ENCODE results near the gene GTF3C5.
"Not testable (repeated sequence)": the region's sequence is repeated elsewhere in the genome, so short reads cannot be mapped to it uniquely, and the experiment has no call there.

Gene GTF3C5

DNA sequence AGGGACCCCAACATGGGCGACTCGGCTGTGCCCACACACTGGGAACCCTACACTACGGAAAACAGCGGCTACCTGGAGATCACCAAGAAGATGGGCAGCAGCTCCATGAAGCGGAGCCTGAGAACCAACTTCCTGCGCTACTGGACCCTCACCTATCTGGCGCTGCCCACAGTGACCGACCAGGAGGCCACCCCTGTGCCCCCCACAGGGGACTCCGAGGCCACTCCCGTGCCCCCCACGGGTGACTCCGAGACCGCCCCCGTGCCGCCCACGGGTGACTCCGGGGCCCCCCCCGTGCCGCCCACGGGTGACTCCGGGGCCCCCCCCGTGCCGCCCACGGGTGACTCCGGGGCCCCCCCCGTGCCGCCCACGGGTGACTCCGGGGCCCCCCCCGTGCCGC lies 40.2 kb downstream of the GTF3C5 start:
- DNase-seq (ENCODE audit: low read depth) = not testable (repeated sequence)

DNA sequence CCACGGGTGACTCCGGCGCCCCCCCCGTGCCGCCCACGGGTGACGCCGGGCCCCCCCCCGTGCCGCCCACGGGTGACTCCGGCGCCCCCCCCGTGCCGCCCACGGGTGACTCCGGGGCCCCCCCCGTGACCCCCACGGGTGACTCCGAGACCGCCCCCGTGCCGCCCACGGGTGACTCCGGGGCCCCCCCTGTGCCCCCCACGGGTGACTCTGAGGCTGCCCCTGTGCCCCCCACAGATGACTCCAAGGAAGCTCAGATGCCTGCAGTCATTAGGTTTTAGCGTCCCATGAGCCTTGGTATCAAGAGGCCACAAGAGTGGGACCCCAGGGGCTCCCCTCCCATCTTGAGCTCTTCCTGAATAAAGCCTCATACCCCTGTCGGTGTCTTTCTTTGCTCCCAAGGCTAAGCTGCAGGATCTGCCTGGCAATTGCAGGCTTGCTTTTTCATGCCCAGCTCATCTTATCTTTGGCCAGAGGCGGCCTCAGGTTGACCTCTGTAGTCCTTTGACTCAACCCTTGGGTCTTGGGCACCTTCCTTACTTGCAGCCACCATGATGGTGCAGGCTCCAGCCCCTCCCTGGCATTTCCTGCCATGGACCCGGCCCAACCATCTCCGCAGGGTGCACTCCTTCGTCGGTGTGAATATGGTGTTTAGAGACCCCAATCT lies 40.8 kb downstream of the GTF3C5 start:
- DNase-seq (ENCODE audit: low read depth) = no peak

DNA sequence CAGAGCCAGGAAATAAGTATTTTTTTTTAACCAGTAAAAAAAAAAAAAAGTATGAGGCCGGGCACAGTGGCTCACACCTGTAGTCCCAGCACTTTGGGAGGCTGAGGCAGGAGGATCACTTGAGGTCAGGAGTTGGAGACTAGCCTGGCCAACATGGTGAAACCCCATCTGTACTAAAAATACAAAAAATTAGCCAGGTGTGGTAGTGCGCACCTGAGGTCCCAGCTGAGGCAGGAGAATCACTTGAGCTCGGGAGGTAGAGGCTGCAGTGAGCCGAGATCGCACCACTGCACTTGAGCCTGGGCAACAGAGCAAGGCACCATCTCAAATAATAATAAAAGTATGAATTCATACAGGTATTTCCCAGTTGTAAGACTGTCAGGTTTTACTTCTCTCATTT lies 41.4 kb downstream of the GTF3C5 start:
- not testable (repeated sequence) for DNase-seq (ENCODE audit: low read depth)

DNA sequence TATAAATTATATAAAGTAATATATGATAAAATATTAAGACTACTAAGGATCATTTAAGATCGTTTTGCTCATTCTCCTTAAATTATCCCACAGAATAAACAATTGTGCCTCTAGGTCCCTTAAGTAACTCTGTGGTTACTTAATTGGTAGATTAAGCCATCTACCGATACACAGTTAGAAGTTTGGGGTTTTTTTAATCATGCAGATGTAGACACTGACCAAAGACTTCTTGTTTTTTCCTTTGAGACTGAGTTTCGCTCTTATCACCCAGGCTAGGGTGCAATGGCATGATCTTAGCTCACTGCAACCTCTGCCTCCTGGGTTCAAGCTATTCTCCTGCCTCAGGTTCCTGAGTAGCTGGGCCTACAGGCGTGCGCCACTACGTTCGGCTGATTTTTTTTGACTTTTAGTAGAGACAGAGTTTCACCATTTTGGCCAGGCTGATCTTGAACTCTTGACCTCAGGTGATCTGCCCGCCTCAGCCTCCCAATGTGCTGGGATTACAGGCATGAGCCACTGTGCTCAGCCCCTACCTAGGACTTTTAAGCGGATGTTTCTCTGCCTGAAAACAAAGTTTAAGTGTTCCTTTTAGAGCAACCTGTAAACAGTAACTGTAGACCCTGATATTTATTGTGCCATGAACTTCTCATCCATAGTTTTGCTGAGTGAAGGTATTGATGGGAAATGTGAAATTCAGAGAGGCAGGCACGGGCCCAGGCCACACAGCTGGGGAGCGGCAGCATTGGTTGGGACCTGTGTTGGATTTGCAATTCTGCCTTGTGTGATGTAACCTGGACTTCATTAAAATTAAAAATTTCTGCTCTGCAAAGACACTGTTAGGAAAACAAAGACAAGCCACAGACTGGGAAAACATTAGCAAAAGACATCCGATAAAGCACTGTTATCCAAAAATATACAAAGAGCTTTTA lies 42.6 kb downstream of the GTF3C5 start:
- DNase-seq (ENCODE audit: low read depth) = no peak

DNA sequence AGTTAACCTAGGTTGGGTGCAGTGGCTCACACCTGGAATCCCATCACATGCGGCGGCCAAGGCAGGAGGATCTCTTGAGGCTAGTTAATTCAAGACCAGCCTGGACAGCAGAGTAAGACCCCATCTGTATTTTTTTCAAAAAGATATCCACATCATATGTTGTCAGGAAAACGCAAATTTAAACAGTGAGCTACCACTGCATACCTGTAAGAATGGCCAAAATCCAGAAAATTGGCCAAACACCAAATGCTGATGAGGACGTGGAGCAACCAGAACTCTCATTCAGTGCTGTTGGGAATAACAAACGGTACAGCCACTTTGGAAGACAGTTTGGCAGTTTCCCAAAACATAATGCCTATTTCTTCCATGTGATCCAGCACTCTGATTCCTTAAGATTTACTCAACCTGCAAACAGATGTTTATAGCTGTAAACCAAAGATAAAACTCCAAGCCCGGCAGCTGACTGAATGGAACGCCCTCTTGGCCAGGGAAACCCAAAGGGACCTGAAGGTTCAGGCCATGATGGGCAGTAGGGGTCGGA lies 43.4 kb downstream of the GTF3C5 start:
- no peak for DNase-seq (ENCODE audit: low read depth)

DNA sequence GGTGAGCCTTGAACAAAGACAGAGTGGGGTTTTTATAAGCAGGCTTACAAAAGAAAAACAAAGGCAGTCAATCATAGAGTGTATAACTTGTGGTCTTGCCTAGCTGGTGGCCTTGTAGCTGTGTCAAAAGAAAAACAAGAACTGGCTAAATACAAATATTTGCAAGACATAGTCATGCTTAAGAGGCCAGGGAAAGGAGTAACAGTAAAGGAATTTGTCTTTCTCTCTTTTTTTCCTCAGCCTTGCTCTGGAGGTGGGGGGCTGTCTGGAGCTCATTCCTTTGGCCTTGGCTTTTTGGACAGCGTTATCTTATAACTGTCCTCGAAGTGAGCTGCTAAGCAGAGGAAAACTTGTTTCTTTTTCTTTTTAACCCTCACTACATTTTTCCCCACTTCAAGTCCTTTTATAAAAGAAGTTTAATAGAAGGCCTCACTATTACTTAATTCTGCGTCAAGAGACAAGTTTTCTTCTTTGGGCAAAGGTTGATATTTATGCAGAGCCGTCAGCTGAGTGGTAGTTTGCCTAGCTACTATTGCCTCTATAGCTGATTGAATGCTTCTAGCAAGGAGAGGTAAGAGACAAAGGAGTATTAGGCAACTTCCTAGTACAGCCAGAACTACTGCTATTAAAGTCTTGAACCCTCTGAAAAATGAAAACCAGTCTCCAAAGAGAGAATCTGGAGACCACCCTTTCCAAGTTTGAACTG lies 45.3 kb downstream of the GTF3C5 start:
- DNase-seq (ENCODE audit: low read depth) = no peak

DNA sequence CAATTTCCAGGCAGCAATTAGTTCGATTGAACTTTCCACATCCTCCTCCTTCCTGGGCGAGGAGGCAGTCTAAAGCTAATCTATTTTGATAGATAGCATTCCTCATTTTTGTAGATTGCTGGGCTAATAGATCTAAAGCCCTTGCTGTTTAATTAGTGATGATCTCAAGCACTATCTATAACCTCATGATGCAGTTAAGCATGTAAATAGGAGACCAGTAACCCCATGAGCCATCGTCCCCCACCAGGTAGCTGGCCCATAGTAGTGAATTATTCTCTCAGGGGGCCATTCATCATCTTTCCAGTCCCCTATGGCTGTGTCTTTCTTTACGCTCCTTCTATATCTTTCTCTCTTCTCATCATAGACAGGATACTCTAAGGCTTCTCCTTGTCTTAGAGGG lies 45.9 kb downstream of the GTF3C5 start:
- DNase-seq (ENCODE audit: low read depth) = no peak

DNA sequence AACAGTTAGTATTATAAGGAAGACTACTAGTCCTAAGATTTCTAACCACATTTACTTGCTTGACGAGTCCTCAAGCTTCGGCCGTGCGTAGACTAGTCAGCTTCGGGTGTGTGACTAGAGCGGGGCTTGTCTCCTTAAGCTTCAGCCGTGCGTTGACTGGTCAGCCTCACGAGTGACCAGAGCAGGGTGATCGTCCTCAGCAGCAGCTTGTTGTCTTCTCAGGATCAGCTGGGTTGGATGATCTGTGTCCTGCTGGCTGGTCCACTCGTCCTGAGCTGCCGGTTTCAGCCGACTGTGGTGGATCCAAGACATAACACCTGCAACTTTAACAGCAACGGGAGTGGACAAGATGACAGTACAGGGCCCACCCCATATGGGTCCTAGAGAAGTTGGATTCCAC lies 47.7 kb downstream of the GTF3C5 start:
- no peak for DNase-seq (ENCODE audit: low read depth)

DNA sequence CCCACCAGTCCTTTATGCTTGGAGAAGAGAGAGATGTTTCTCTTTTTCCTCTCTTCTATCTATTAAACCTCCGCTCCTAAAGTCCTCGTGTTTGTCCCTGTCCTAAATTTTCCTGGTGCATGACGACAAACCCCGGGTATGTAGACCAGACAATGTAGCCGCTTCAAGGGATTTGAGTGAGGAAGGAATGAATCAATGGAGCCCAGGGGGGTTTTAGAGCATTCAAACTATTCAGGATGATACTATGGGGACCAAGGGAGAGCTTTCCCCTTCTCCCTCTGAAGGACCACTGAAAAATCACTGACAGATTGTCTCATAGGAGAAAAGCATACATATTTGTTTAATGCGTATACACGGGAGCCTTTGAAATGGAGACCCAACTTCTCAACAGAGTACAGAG lies 49.4 kb downstream of the GTF3C5 start:
- no peak for DNase-seq (ENCODE audit: low read depth)

DNA sequence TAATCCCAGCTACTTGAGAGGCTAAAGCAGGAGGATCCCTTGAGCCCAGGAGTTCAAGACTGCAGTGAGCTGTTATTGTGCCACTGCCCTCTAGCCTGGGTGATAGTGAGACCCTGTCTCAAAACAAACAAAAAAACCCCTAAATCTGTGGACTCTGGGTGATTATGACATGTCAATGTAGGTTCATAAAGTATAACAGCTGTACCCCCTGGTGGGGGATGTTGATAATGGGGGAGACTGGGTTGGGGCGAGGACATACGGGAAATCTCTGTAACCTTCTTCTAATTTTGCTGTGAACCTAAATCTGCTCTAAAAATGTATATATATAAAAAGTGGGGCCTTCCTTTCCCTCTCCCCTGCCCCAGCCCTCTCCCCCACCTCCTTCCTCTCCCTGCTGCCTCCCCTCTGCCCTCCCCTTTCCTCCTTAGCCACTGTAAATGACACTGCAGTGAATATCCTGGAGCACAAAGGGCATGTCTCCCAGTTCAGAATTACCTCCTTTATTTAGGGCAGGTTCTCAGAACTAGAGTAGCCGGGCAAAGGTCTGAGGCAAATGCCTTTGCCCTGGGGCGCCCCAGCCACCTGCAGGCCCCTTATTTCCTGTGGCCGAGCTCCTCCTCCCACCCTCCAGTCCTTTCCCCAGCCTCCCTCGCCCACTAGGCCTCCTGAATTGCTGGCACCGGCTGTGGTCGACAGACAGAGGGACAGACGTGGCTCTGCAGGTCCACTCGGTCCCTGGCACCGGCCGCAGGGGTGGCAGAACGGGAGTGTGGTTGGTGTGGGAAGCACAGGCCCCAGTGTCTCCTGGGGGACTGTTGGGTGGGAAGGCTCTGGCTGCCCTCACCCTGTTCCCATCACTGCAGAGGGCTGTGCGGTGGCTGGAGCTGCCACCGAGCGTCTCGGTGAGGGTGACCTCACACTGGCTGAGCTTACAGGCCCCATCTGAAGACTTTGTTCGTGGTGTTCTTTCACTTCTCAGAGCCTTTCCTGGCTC lies 50.3 kb downstream of the GTF3C5 start:
- not testable (repeated sequence) for DNase-seq (ENCODE audit: low read depth)

DNA sequence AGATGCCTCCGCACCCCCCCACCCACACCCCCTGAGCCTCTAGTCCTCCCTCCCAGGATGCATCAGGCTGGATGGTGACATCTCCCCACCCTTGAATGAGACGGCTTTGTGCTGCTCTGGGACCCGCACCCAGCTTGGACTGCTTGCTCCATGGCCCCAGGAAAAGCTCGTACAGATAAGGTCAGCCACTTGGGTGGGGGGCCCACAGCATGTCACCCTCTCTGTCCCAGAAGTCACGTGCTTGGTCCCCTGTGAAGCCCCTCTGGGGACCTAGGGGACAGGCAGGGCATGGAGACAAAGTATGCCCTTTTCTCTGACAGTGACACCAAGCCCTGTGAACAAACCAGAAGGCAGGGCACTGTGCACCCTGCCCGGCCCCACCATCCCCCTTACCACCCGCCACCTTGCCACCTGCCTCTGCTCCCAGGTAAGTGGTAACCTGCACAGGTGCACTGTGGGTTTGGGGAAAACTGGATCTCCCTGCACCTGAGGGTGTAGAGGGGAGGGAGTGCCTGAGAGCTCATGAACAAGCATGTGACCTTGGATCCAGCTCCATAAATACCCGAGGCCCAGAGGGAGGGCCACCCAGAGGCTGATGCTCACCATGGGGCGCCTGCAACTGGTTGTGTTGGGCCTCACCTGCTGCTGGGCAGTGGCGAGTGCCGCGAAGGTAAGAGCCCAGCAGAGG lies 51.3 kb downstream of the GTF3C5 start:
- DNase-seq (ENCODE audit: low read depth) = not testable (repeated sequence)

DNA sequence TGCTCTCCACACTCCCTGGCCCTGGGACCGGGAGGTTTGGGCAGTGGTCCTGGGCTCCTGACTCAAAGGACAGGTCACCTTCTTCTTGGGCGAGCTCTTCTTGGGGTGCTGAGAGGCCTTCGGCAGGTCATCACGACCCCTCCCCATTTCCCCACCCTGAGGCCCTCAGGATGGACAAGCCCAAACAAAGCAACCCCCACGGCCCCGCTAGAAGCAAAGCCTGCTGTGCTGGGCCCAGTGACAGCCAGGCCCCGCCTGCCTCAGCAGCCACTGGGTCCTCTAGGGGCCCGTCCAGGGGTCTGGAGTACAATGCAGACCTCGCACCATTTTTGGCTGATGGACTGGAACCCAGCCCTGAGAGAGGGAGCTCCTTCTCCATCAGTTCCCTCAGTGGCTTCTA lies 52.9 kb downstream of the GTF3C5 start:
- DNase-seq (ENCODE audit: low read depth) = not testable (repeated sequence)

DNA sequence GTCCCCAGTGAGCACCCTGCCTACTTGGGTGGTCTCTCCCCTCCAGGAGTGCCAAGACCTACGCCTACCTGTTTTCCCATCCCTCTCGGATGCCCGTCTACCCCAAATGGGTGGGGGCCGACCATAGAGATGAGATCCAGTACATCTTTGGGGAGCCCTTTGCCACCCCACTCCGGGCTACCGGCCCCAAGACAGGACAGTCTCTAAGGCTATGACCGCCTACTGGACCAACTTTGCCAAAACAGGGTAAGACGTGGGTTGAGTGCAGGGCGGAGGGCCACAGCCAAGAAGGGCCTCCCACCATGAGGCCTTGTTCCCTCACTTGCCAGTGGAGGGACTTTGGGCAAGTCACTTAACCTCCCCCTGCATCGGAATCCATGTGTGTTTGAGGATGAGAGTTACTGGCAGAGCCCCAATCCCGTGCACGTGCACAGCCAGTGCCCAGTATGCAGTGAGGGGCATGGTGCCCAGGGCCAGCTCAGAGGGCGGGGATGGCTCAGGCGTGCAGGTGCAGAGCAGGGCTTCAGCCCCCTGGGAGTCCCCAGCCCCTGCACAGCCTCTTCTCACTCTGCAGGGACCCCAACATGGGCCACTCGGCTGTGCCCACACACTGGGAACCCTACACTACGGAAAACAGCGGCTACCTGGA lies 55.5 kb downstream of the GTF3C5 start:
- not testable (repeated sequence) for DNase-seq (ENCODE audit: low read depth)

DNA sequence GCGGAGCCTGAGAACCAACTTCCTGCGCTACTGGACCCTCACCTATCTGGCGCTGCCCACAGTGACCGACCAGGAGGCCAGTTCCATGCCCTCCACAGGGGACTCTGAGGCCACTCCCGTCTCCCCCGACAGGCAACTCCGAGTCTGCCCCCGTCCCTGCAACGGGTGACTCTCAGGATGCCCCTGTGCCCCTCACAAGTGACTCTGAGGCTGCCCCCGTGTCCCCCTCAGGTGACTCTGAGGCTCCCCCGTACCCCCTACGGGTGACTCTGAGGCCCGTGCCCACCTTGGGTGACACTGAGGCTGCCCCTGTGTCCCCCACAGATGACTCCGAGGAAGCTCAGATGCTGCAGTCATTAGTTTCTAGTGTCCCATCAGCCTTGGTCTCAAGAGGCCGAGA lies 56.1 kb downstream of the GTF3C5 start:
- no peak for DNase-seq (ENCODE audit: low read depth)

DNA sequence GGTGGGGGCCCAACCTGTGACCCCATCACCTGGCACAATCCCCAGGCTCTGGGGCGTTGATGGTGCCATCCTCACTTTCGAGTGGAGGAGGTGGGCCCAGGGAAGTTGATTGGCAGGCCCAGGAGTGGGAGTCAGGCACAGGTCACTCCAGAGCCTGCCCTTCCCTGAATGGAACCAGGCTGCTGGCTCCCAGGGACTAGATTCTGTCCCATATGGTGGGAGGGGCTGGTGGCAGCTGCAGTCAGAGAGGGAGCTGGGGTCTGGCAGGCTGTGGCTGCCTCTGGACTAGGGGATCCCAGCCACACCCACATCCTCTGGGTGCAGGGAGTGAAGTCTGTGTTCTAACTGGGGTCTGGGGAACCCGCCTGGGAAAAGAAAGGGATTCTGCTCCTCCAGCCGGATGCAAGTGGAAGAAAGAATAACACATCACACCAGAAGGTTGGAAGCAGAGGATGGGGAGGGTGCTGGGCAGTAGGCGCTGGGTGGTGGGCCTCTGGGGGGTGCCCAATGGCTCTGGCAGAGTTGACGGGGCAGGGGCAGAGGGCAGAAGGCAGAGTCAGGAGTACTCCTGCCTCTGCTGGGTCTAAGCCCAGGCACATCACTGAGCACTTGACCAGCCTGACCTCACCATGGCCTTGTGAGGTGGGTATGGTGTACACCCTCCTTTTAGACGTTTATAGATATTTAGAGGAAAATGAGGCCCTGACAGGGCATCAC lies 56.8 kb downstream of the GTF3C5 start:
- DNase-seq (ENCODE audit: low read depth) = no peak

DNA sequence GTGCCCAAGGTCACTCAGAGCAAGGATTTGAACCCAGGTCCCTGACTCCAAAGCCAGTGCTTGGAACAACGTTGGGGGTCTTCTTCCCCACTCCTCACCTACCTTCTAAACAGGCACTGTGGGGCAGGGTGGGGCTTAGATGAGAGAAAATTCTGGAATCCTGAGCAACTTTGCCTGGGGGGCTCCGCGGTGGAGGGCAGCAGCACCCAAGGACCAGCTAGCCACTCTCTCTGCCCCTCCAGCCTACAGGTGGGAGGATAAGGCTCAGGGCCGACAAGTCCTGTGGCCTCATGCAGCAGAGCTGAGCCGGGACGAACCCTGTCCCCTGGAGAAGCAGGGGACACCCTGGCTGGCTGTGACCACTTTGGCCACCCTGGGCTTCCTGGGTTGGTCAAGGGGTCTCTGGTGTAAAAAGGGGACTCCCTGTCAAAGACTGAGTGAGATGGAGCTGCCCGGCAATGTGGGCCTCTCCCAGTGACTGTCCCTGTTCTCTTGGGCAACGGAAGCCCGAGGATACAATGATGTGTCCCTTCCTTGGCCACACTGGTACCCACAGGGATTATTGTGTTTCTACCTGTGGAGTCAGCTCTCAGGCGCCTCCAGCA lies 57.5 kb downstream of the GTF3C5 start:
- DNase-seq (ENCODE audit: low read depth) = no peak

DNA sequence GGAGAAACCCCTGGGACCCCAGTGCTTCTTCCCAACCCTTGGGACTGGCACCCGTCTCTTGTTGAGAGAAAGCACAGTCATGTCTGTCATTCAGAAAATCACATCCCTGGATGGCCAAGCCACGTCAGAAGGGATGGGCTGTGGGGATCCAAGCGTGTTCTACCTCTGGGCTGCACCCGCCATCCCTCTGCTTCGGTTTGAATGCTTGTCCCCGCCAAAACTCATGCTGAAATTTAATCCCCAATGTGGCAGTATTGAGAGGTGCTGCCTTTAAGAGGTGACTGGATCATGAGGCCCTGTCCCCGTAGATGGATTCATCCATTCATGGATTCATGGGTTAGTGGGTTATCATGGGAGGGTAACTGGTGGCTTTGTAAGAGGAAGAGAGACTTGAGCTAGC lies 58.0 kb downstream of the GTF3C5 start:
- no peak for DNase-seq (ENCODE audit: low read depth)

DNA sequence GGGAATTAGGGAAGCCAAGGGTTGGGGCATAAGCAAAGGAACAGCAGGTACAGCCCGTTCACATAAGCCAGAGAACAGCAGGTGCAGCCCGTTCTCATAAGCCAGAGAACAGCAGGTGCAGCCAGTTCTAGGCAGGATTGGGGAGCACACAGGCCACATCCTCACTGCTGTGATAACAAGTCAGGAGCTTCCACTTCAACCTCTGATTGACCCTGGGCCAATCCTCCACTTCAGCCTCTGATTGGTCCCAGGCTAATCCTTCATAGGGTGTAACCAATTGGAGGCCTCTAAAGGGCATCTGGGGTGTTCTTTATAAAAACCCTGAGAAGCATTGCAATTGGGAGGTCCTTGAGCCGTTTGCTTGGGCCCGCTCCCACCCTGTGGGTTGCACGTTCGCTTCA lies 58.5 kb downstream of the GTF3C5 start:
- DNase-seq (ENCODE audit: low read depth) = no peak

DNA sequence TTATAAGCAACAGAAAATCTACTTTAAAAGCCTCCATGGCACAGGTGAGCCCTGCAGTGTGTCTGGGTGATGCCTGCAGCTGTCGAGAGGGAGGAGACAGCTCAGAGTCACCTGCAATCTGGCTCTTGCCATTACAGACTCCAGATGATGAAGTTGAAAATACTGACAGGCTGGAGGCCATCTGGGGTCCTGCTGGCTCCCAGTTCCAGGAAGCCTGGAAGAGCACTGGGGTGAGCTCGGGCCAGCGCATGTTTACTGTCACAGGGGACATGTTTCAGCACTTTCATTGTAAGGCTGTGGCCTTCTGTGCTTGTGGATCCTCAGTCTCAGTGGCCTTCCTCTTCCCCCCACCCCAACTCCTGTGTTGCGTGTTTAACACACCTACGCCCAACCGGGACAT lies 59.4 kb downstream of the GTF3C5 start:
- no peak for DNase-seq (ENCODE audit: low read depth)

Measured in stimulated activated CD8-positive, alpha-beta memory T cell treated with anti-CD3 and anti-CD28 coated beads, Interleukin-4, amount 100 ng/mL, for 24 hours (primary cell).